ENCODE data around the gene MSTO1.
"Not testable (repeated sequence)": the region's sequence is repeated elsewhere in the genome, so short reads cannot be mapped to it uniquely, and the experiment has no call there.

The MSTO1 gene

GRCh38 chr1:155609515-155610256 lies at the start of gene MSTO1:
Gene MSTO1, plus strand, starts transcription at chr1:155610218. Its CDS starts 31 bp downstream, at chr1:155610249.
- DNase-seq (ENCODE audit: low spot score) = peak; percentile 94

- peak; percentile 40 for DNase-seq (ENCODE audit: low spot score)
These were observed 48.0 kb upstream of the MSTO1 start for GRCh38 chr1:155561779-155562580.

GRCh38 chr1:155562581-155563376 lies 47.2 kb upstream of the MSTO1 start, which contains the start of gene ASH1L:
Gene ASH1L, minus strand, starts transcription at chr1:155562803. Its CDS starts 41,284 bp downstream, at chr1:155521519.
- peak; percentile 94 for DNase-seq (ENCODE audit: low spot score)

- DNase-seq (ENCODE audit: low spot score) = not testable (repeated sequence)
These were observed 46.5 kb upstream of the MSTO1 start for GRCh38 chr1:155563377-155564022.

- no peak for DNase-seq (ENCODE audit: low spot score)
These were observed 39.9 kb upstream of the MSTO1 start for GRCh38 chr1:155569988-155570592.

- no peak for DNase-seq (ENCODE audit: low spot score)
These were observed 39.4 kb upstream of the MSTO1 start for GRCh38 chr1:155570593-155570990.

GRCh38 chr1:155574077-155574476 lies 35.9 kb upstream of the MSTO1 start:
- no peak for DNase-seq (ENCODE audit: low spot score)

GRCh38 chr1:155575608-155576007 lies 34.4 kb upstream of the MSTO1 start:
- DNase-seq (ENCODE audit: low spot score) = not testable (repeated sequence)

- not testable (repeated sequence) for DNase-seq (ENCODE audit: low spot score)
These were observed 26.2 kb upstream of the MSTO1 start for GRCh38 chr1:155583846-155584245.

GRCh38 chr1:155589282-155589681 lies 20.7 kb upstream of the MSTO1 start:
- not testable (repeated sequence) for DNase-seq (ENCODE audit: low spot score)

GRCh38 chr1:155590516-155591247 lies 19.3 kb upstream of the MSTO1 start:
- DNase-seq (ENCODE audit: low spot score) = not testable (repeated sequence)

- DNase-seq (ENCODE audit: low spot score) = peak; percentile 42
These were observed 18.2 kb upstream of the MSTO1 start for GRCh38 chr1:155591770-155592169.

- DNase-seq (ENCODE audit: low spot score) = not testable (repeated sequence)
These were observed 14.0 kb upstream of the MSTO1 start for GRCh38 chr1:155595877-155596474.

GRCh38 chr1:155596864-155597263 lies 13.2 kb upstream of the MSTO1 start:
- no peak for DNase-seq (ENCODE audit: low spot score)

GRCh38 chr1:155598842-155599331 lies 11.1 kb upstream of the MSTO1 start:
- DNase-seq (ENCODE audit: low spot score) = no peak

- not testable (repeated sequence) for DNase-seq (ENCODE audit: low spot score)
These were observed 10.0 kb upstream of the MSTO1 start for GRCh38 chr1:155599828-155600572.

- no peak for DNase-seq (ENCODE audit: low spot score)
These were observed 2.3 kb upstream of the MSTO1 start for GRCh38 chr1:155607708-155608107.

- DNase-seq (ENCODE audit: low spot score) = no peak
These were observed 1.2 kb upstream of the MSTO1 start for GRCh38 chr1:155608888-155609225.

- DNase-seq (ENCODE audit: low spot score) = not testable (repeated sequence)
These were observed 234 bp downstream of the MSTO1 start for GRCh38 chr1:155610257-155610647.
